Choroid plexus epithelial cell (primary cell): Measurements from ENCODE around the gene ABHD17A.

Source experiments
- DNase-seq: peaks from one replicate; pipeline ENCODE4 v3.0.0-alpha.2; 2010; ENCODE audit warnings: low read depth
- H3K4me3 ChIP-seq: 2 replicates; pipeline ENCODE4 v1.5.1; 2011; ENCODE audit warnings: low read depth, mild to moderate bottlenecking, control low read depth, low read length, moderate library complexity
- TF ChIP-seq, protein P1 (sequence below): conservative IDR thresholded peaks from 2 replicates; pipeline ENCODE4 v1.5.1; 2011; ENCODE audit warnings: low read depth, mild to moderate bottlenecking, control low read depth, inconsistent platforms, low read length, moderate library complexity

Gene ABHD17A

DNA sequence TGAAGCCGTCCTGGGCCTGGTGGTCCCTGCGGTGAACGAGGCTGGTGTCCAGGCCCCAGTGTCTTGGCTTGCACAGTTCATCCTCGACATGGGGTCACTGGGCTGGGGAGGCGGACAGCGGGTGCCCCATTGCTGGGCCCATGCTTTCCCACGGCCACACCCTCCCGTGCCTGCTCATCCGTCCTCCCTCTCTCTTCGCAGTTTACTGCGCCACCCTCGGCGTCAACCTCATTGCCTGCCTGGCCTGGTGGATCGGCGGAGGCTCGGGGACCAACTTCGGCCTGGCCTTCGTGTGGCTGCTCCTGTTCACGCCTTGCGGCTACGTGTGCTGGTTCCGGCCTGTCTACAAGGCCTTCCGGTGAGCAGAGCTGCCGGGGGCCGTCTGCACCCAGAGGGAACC lies 32.6 kb upstream of the ABHD17A start:
- TF ChIP-seq, protein P1, sequence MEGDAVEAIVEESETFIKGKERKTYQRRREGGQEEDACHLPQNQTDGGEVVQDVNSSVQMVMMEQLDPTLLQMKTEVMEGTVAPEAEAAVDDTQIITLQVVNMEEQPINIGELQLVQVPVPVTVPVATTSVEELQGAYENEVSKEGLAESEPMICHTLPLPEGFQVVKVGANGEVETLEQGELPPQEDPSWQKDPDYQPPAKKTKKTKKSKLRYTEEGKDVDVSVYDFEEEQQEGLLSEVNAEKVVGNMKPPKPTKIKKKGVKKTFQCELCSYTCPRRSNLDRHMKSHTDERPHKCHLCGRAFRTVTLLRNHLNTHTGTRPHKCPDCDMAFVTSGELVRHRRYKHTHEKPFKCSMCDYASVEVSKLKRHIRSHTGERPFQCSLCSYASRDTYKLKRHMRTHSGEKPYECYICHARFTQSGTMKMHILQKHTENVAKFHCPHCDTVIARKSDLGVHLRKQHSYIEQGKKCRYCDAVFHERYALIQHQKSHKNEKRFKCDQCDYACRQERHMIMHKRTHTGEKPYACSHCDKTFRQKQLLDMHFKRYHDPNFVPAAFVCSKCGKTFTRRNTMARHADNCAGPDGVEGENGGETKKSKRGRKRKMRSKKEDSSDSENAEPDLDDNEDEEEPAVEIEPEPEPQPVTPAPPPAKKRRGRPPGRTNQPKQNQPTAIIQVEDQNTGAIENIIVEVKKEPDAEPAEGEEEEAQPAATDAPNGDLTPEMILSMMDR, result no peak
- no peak for DNase-seq
- H3K4me3 ChIP-seq, result no peak overlapping the region

DNA sequence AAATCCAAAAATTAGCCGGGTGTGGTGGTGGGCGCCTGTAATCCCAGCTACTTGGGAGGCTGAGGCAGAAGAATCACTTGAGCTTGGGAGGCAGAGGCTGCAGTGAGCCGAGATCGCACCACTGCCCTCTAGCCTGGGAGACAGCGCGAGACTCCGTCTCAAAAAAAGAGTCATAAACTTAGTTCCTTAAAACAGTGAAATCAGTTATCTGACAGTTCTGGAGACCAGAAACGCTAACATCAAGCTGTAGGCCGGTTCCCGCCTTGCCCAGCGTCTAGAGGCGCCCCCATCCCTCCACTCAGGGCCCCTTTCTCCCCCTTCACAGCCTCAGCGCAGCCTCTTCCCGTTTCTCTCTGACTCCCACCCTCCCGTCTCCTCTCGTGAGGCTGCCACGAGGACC lies 31.9 kb upstream of the ABHD17A start:
- H3K4me3 ChIP-seq, result no peak overlapping the region
- no peak for DNase-seq
- TF ChIP-seq, protein P1, result no peak

DNA sequence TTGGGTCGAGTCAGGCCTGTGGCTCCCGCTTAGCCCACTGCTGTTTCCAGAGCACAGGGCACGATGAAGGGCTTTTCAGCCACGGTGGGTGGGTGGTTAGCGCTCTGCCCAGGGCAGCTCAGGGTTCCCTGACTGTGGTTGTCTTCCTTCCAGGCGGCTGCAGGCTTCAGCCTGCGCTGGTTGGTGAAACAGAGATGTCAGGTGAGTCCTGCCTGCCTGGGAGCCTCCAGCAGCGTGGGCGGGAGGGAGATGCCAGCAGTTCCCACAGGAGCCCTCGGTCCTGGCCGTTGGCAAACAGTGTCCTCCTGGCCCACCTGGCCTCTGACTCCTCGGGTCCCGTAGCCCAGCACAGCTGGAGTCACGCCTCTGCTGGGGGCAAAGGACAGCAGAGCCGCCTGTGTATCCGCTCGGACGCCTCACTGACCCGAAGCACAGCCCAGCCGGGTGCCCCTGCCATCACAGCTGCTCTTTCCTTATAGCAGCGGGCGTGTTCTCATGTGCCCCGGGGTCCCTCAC lies 29.6 kb upstream of the ABHD17A start:
- TF ChIP-seq, protein P1, result no peak
- no peak overlapping the region for H3K4me3 ChIP-seq
- DNase-seq, result no peak

DNA sequence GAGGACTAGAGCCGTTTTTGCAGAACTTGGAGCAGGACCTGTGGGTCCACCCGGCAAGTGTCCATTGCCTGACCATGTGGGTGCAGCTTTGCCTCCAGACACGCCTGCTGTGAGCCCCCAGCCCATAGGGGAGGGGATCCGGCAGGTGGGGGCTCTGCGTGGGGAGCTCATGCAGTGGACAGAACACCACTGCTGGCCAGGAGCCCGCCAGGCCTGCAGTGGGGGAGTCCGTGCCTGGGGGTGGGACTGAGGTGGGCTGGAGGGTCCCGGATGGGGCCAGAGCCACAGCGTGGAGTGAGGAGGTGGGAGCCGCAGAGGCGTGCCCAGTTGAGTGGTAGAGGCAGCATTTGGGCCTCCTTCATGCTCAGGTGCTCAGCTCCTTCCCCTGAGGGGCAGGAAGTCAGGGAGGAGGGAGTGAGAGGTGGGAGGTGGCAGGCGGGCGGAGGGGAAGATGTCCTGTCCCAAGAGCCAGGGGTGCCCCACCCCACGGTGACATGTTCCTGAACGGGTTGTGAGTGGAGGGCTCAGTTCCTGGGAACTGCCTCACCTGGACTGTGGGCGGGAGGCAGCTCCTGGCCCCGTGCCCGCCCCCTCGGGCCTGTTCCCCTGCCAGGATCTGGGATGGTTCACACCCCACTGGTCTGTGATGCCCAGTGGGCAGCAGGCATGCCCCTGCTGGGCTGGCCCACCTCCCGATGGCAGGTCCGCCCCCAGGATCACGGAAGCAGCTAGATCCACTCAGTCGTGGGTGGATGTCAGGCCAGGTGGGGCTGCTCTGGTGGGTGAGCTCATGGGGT lies 28.7 kb upstream of the ABHD17A start:
- H3K4me3 ChIP-seq, result no peak overlapping the region
- DNase-seq, result no peak
- TF ChIP-seq, protein P1, result no peak

DNA sequence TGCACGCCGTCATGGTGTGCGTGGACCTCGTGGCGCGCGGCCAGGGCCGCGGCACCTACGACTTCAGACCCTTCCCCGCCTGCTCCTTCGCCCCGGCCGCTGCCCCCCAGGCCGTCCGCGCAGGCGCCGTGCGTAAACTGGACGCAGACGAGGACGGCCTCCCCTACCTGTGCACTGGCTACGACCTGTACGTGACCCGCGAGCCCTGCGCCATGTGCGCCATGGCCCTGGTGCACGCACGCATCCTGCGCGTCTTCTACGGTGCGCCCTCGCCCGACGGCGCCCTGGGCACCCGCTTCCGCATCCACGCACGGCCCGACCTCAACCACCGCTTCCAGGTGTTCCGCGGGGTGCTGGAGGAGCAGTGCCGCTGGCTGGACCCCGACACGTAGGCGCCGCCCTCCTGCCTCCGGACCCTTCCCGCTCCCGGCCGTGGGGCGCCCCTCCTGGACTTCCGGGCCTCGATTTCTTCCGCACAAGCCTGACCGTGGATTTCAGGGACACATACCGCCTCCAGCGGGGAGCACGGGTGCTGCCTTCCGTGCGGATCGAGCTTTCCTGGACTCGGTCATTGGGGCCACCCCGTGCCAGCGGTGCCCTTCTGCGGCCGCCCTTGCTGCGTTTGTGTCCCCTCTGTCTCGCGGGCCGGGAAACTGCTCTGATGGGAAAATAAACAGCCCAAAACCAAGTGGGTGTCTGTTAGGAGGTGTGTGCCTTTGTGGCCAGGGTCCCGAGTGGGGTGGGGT lies 27.6 kb upstream of the ABHD17A start:
- H3K4me3 ChIP-seq, result no peak overlapping the region
- TF ChIP-seq, protein P1, result no peak
- no peak for DNase-seq

DNA sequence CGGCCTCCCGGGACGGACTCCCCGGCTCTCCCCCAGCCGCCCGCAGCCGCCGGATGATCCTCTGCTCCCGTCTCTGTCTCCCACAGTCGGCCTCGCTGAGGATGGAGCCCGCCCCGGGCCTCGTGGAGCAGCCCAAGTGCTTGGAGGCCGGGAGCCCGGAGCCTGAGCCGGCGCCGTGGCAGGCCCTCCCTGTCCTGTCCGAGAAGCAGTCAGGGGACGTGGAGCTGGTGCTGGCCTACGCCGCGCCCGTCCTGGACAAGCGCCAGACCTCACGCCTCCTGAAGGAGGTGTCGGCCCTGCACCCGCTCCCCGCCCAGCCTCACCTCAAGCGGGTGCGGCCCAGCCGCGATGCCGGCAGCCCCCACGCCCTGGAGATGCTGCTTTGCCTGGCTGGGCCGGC lies 26.7 kb upstream of the ABHD17A start:
- H3K4me3 ChIP-seq, result no peak overlapping the region
- TF ChIP-seq, protein P1, result no peak
- no peak for DNase-seq
